SK-N-SH (cell line): Measurements from ENCODE around the gene HPN. TPM values are rescaled to one million over a fixed set of nuclear protein-coding genes. Genes with fewer than 3 reads are reported as not detected.
A peak's percentile ranks its signal among the peaks of the same experiment; 100 is the strongest.

ENCODE experiments used
- CTCF ChIA-PET: fragments of 300-600, 350-600 bp; formaldehyde crosslinking; extraction: SDS; loops from one replicate; lab custom pipeline; 2021; lab: Yijun Ruan, JAX
- POLR2A ChIA-PET: fragments of 350-600 bp; sonication (Branson Sonifier 250); formaldehyde crosslinking; extraction: SDS; loops from one replicate; lab custom pipeline; 2020; ENCODE audit warnings: antibody characterized with exemption, inconsistent platforms; lab: Yijun Ruan, JAX
- DNase-seq: peaks from one replicate; pipeline ENCODE4 v3.0.0; 2012
- H2AFZ ChIP-seq: fragments of 200-600 bp; sonication (generic); 2 replicates; pipeline ENCODE4 v1.8.1; 2016; ENCODE audit warnings: antibody characterized with exemption, mild to moderate bottlenecking, low read depth
- H3F3A ChIP-seq: fragments of 200-600 bp; sonication (generic); replicated peaks from 2 replicates; pipeline ENCODE3; 2016; ENCODE audit warnings: antibody characterized with exemption, mild to moderate bottlenecking; ENCODE audit not compliant: insufficient read depth
- H3K27ac ChIP-seq, 2 experiments: fragments of 200-500 bp in 1 of 2; fragments of 200-600 bp in 1 of 2; sonication (Bioruptor generic) in 1 of 2; sonication (generic), shearing (Covaris generic) in 1 of 2; 2 replicates each; pipeline versions ENCODE4 v1.5.1 to v1.6.1; 2014 to 2016; ENCODE audit warnings: low read depth in 2 of 2, inconsistent platforms in 1 of 2, low read length in 1 of 2, mild to moderate bottlenecking in 1 of 2, mixed read lengths in 1 of 2
- H3K27me3 ChIP-seq: fragments of 200-600 bp; sonication (generic), shearing (Covaris generic); 2 replicates; pipeline ENCODE4 v1.6.1; 2016; ENCODE audit warnings: mixed run types; ENCODE audit not compliant: insufficient read depth
- H3K36me3 ChIP-seq, 2 experiments: fragments of 200-500 bp in 1 of 2; fragments of 200-600 bp in 1 of 2; sonication (Bioruptor generic) in 1 of 2; sonication (generic) in 1 of 2; replicated peaks in 1 of 2; 2 replicates each; pipeline versions ENCODE3 to v1.5.1; 2014 to 2016; ENCODE audit warnings: low read length in 1 of 2, mild to moderate bottlenecking in 1 of 2; ENCODE audit not compliant: insufficient read depth in 2 of 2, control insufficient read depth in 1 of 2
- H3K4me1 ChIP-seq, 2 experiments: fragments of 200-500 bp in 1 of 2; fragments of 200-600 bp in 1 of 2; sonication (Bioruptor generic) in 1 of 2; sonication (generic), shearing (Covaris generic) in 1 of 2; 2 replicates each; pipeline versions ENCODE4 v1.5.1 to v1.6.1; 2014 to 2016; ENCODE audit warnings: low read depth in 1 of 2, low read length in 1 of 2, mixed run types in 1 of 2; ENCODE audit not compliant: insufficient read depth in 2 of 2, control insufficient read depth in 1 of 2
- H3K4me2 ChIP-seq: fragments of 200-600 bp; sonication (generic), shearing (Covaris generic); 2 replicates; pipeline ENCODE4 v1.6.1; 2017; ENCODE audit warnings: mixed run types
- H3K4me3 ChIP-seq, 2 experiments: fragments of 200-500 bp in 1 of 2; fragments of 200-600 bp in 1 of 2; sonication (Bioruptor generic) in 1 of 2; sonication (generic), shearing (Covaris generic) in 1 of 2; 2 replicates each; pipeline versions ENCODE4 v1.5.1 to v1.8.1; 2014 to 2016; ENCODE audit warnings: low read depth in 2 of 2, inconsistent platforms in 1 of 2, low read length in 1 of 2, mild to moderate bottlenecking in 1 of 2, mixed read lengths in 1 of 2, moderate library complexity in 1 of 2
- H3K79me2 ChIP-seq: fragments of 200-600 bp; sonication (generic); 2 replicates; pipeline ENCODE4 v1.8.1; 2017; ENCODE audit warnings: mild to moderate bottlenecking; ENCODE audit not compliant: insufficient read depth
- H3K9ac ChIP-seq: fragments of 200-600 bp; sonication (generic); 2 replicates; pipeline ENCODE4 v1.6.1; 2017; ENCODE audit warnings: mixed run types
- H3K9me2 ChIP-seq: fragments of 200-600 bp; sonication (generic); 2 replicates; pipeline ENCODE4 v1.6.1; 2017; ENCODE audit warnings: mixed run types
- H3K9me3 ChIP-seq: fragments of 200-600 bp; sonication (generic); 2 replicates; pipeline ENCODE4 v1.6.1; 2017; ENCODE audit warnings: mixed run types, mild to moderate bottlenecking, moderate library complexity
- H4K20me1 ChIP-seq: fragments of 200-600 bp; sonication (generic); 2 replicates; pipeline ENCODE4 v1.6.1; 2017; ENCODE audit warnings: mild to moderate bottlenecking, mixed run types; ENCODE audit not compliant: insufficient read depth
- CTCF ChIP-seq: fragments of 200-600 bp; sonication (generic); IDR thresholded peaks from 2 replicates; pipeline ENCODE4 v1.6.1; 2017; ENCODE audit warnings: antibody characterized with exemption, mild to moderate bottlenecking, moderate library complexity
- EZH2phosphoT487 ChIP-seq: fragments of 200-600 bp; sonication (generic); IDR thresholded peaks from 2 replicates; pipeline ENCODE4 v1.6.1; 2017; ENCODE audit warnings: low read depth, mixed run types, mild to moderate bottlenecking, antibody characterized with exemption, moderate library complexity, borderline replicate concordance
- FOSL2 ChIP-seq: IDR thresholded peaks from 2 replicates; pipeline ENCODE4 v1.4.0; 2012; ENCODE audit warnings: low read depth, mild to moderate bottlenecking, moderate library complexity, borderline replicate concordance
- FOXJ3 ChIP-seq: sonication (generic); formaldehyde crosslinking; IDR thresholded peaks from 2 replicates; pipeline ENCODE4 v1.5.1; 2020; ENCODE audit warnings: mild to moderate bottlenecking, missing genetic modification reagents
- GABPA ChIP-seq: IDR thresholded peaks from 2 replicates; pipeline ENCODE4 v1.4.0; 2012; ENCODE audit warnings: low read depth, mild to moderate bottlenecking
- GATA2 ChIP-seq: sonication (generic); formaldehyde crosslinking; IDR thresholded peaks from 2 replicates; pipeline ENCODE4 v1.5.0; 2020; ENCODE audit warnings: mild to moderate bottlenecking, missing genetic modification reagents
- MXI1 ChIP-seq: IDR thresholded peaks from 2 replicates; pipeline ENCODE4 v1.6.1; 2012; ENCODE audit warnings: mild to moderate bottlenecking, low read depth, low read length, improper control_type of control experiment
- NFIC ChIP-seq: IDR thresholded peaks from 2 replicates; pipeline ENCODE4 v1.4.0; 2012; ENCODE audit warnings: borderline replicate concordance
- RAD21 ChIP-seq: IDR thresholded peaks from 2 replicates; pipeline ENCODE4 v1.6.1; 2012; ENCODE audit warnings: mild to moderate bottlenecking, low read length
- REST ChIP-seq: IDR thresholded peaks from 2 replicates; pipeline ENCODE4 v1.6.1; 2012; ENCODE audit warnings: mild to moderate bottlenecking, low read depth, low read length, moderate library complexity
- SIN3A ChIP-seq: IDR thresholded peaks from 2 replicates; pipeline ENCODE4 v1.6.1; 2012; ENCODE audit warnings: low read depth, mild to moderate bottlenecking, low read length, moderate library complexity, borderline replicate concordance
- SMC3 ChIP-seq: IDR thresholded peaks from 2 replicates; pipeline ENCODE4 v1.6.1; 2012; ENCODE audit warnings: low read depth, low read length, improper control_type of control experiment
- TAF1 ChIP-seq: IDR thresholded peaks from 2 replicates; pipeline ENCODE4 v1.6.1; 2012; ENCODE audit warnings: low read depth, mild to moderate bottlenecking, low read length, moderate library complexity, borderline replicate concordance
- TEAD4 ChIP-seq: IDR thresholded peaks from 2 replicates; pipeline ENCODE4 v1.4.0; 2012; ENCODE audit warnings: mild to moderate bottlenecking, borderline replicate concordance; ENCODE audit not compliant: insufficient read depth
- YY1 ChIP-seq: IDR thresholded peaks from 2 replicates; pipeline ENCODE4 v1.4.0; 2012; ENCODE audit warnings: low read depth, mild to moderate bottlenecking
- WGBS: methylation state at CpG from one replicate; pipeline ENCODE4 v1.1.6; 2017; ENCODE audit warnings: low lambda C conversion rate; 5-methylcytosine and 5-hydroxymethylcytosine counted together
- polyA plus RNA-seq, 3 experiments: library from polyadenylated mRNA; depleted of rRNA; stranded (reverse); fragments of >200 nt; gene quantifications; 2 replicates each; pipeline ENCODE4 v1.2.3, GENCODE V29; 2012

Gene HPN
- polyA plus RNA-seq, 1 of the 3 experiments (the other 2 are of a cell fraction) = 0.05 TPM

- TF ChIP-seq FOSL2 = no peak
- TF ChIP-seq GABPA = no peak
Observed at GRCh38 chr19:35090160-35090505, 48.6 kb downstream of the HPN start (continued).

GRCh38 chr19:35090506-35091214, 49.1 kb downstream of the HPN start:
- TF ChIP-seq SMC3 = peak; percentile 49
- TF ChIP-seq TAF1 = no peak
- TF ChIP-seq YY1 = no peak
- no peak for TF ChIP-seq EZH2phosphoT487
- TF ChIP-seq GATA2 (CRISPR knock-in tag) = no peak
- TF ChIP-seq MXI1 = no peak
- TF ChIP-seq NFIC = no peak
- TF ChIP-seq TEAD4 = no peak
- TF ChIP-seq FOXJ3 (CRISPR knock-in tag) = no peak
- TF ChIP-seq REST = no peak
- peak; percentile 68 for TF ChIP-seq CTCF
- TF ChIP-seq SIN3A = no peak
- TF ChIP-seq RAD21 = peak; percentile 71
- 44% methylated on average over 36 of the region's 36 CpGs for WGBS
- ChIA-PET POLR2A (no interaction called here), CTCF (interaction anchor here (0.7 to 5.0 kb wide), 17 partner anchors 10 to 118 kb away, joined by 3 to 49 read pairs (median 7); partner anchors contain the start of genes FXYD3 and LGI4)
- no peak overlapping the region for H3K4me2 ChIP-seq
- H3K4me3 ChIP-seq = no peak overlapping the region
- no peaks in the 10 kb centered on the region for H4K20me1 ChIP-seq
- no peaks in the 10 kb centered on the region for H3F3A ChIP-seq
- no peaks in the 10 kb centered on the region for H3K36me3 ChIP-seq
- H3K4me1 ChIP-seq = peaks cover 10 to 15% of the 10 kb centered on the region in 2 experiments; a peak in 2 of 4 replicates
- no peak overlapping the region for H3K9ac ChIP-seq
- H2AFZ ChIP-seq = no peak overlapping the region
- H3K27me3 ChIP-seq = no peaks in the 10 kb centered on the region
- H3K9me3 ChIP-seq = no peaks in the 10 kb centered on the region
- H3K27ac ChIP-seq = no peak overlapping the region
- H3K9me2 ChIP-seq = no peaks in the 10 kb centered on the region
- DNase-seq = peak; percentile 90
- H3K79me2 ChIP-seq = no peaks in the 10 kb centered on the region
